HAP-1 (cell line): ENCODE measurements around the gene SLC35E1.
"Not testable (repeated sequence)": the region's sequence is repeated elsewhere in the genome, so short reads cannot be mapped to it uniquely, and the experiment has no call there.

ENCODE experiments used
- DNase-seq, 2 experiments: peaks; one replicate each; pipeline ENCODE4 v3.0.0-alpha.2; 2016 to 2020; ENCODE audit warnings: low spot score in 2 of 2
- H3K27me3 ChIP-seq: fragments of 250-450 bp; sonication (Bioruptor Pico); 2 replicates; pipeline ENCODE4 v1.5.1; 2020; ENCODE audit warnings: low read depth, mild to moderate bottlenecking, moderate library complexity
- H3K36me3 ChIP-seq: fragments of 250-450 bp; sonication (Bioruptor Pico); replicated peaks from 2 replicates; pipeline ENCODE4 v1.5.1; 2020; ENCODE audit warnings: mild to moderate bottlenecking
- H3K4me1 ChIP-seq: fragments of 250-450 bp; sonication (Bioruptor Pico); 2 replicates; pipeline ENCODE4 v1.5.1; 2020; ENCODE audit warnings: mild to moderate bottlenecking
- H3K4me3 ChIP-seq: fragments of 250-450 bp; sonication (Bioruptor Pico); 2 replicates; pipeline ENCODE4 v1.5.1; 2020; ENCODE audit warnings: mild to moderate bottlenecking, moderate library complexity
- H3K9me3 ChIP-seq: fragments of 250-450 bp; sonication (Bioruptor Pico); 2 replicates; pipeline ENCODE4 v1.5.1; 2020; ENCODE audit warnings: mild to moderate bottlenecking, moderate library complexity
- in situ Hi-C: fragments of 300-500 bp; cut with MboI; formaldehyde crosslinking; loops from 3 replicates; pipeline ENCODE4 v1.14.3; 2020; ENCODE audit warnings: low sequenced_read_pairs, inconsistent platforms, mixed read lengths

SLC35E1 gene

DNA sequence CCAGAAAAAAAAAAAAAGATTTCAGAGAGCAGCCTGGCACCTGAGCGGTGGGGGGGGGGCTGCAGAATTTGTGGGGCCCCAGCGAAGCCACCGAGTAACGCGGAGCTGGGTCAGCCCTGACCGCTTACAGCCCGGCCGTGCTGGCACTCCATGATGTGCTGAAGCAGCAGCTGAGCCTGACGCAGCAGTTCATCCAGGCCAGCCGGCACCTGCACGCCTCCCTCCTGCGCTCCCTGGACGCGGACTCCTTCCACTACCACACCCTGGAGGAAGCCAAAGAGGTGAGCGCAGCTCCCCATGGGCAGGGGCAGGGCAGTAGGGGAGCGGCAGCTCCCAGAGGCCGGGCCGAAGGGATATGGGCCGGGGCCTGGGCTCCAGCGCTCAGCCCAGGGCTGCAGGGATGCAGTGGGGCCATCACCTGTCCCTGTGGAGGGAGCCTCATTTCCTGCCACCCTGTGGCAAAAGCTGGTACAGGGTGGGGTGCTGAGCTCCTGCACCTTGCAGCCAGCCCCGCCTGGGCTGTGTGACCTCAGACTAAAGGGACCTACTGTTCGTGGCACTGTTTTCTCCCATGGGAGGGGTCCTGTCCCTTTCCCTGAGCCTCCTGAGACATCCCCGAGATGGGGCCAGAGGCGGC, 57.7 kb downstream of the SLC35E1 start:
- no peaks in the 10 kb centered on the region for H3K9me3 ChIP-seq
- H3K4me3 ChIP-seq: no peak overlapping the region
- H3K4me1 ChIP-seq: no peaks in the 10 kb centered on the region
- in situ Hi-C loops: no loop called here
- no peaks in the 10 kb centered on the region for H3K27me3 ChIP-seq
- H3K36me3 ChIP-seq: peaks cover 33% of the 10 kb centered on the region
- DNase-seq: no peak

DNA sequence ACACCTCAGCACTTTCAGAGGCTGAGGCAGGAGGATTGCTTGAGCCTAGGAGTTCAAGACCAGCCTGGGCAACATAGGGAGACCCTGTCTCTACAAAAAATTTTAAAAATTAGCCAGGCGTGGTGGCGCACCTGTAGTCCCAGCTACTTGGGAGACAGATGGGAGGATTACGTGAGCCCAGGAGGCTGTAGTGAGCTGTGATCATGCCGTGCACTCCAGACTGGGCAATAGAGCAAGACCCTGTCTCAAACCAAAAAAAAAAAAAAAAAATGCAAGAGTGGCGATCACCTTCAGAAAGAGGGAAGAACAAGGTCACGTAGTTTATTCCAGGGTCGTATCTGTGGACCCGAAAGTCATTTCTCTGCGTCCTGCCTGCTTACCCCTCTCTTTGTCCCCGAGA, 59.6 kb downstream of the SLC35E1 start:
- DNase-seq, in situ Hi-C loops, H3K4me1 ChIP-seq, H3K4me3 ChIP-seq, H3K27me3 ChIP-seq, H3K9me3 ChIP-seq: not testable (repeated sequence)
- peaks cover 18% of the 10 kb centered on the region for H3K36me3 ChIP-seq

DNA sequence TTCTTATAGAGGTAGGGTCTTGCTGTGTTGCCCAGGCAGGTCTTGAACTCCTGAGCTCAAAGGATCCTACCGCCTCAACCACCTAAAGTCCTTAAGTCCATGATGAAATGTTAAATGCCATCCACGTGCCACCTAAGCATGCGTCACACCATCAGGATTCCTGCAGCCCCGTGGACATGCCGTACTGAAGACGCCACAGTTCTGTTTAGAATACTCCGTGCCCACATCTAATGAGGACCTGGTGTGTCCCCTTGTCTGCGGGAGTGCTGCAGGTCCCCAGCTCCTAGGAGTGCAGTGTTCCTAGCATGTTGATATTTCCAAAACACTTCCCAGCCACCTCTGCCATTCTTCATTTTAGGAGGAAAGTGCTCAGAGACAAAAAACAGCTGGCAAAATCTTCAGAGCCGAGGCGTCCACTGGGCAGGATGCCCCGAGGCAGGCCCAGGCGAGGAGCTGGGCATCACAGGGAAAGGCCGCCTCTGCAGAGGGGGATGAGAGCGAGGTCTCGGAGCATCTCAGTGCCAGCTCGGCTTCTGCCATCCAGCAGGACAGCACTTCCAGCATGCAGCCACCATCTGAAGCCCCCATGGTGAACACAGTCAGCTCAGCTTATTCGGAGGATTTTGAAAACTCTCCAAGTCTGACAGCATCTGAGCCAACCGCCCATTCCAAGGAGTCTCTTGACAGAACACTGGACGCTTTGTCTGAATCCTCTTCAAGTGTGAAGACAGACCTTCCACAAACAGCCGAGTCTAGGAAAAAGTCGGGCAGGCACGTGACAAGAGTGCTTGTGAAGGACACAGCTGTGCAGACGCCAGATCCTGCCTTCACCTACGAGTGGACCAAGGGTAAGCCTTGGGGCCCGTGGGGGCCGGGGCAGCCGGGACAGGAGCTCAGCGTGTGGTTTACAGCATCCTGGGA, 62.8 kb downstream of the SLC35E1 start:
- no peaks in the 10 kb centered on the region for H3K9me3 ChIP-seq
- peaks cover 14% of the 10 kb centered on the region for H3K36me3 ChIP-seq
- DNase-seq: no peak
- H3K4me3 ChIP-seq: no peak overlapping the region
- in situ Hi-C loops: no loop called here
- H3K27me3 ChIP-seq: no peaks in the 10 kb centered on the region
- H3K4me1 ChIP-seq: no peaks in the 10 kb centered on the region

DNA sequence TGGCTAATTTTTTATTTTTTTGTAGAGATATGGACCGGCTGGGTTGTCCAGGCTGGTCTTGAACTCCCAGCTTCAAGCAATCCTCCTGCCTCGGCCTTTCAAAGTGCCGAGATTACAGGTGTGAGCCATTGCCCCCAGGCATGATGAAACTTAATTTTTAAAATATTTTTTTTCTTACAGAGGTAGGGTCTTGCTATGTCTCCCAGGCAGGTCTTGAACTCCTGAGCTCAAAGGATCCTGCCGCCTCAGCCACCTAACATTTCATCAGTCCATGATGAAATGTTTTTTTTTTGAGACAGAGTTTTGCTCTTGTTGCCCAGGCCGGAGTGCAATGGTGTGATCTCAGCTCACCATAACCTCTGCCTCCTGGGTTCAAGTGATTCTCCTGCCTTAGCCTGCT, 63.7 kb downstream of the SLC35E1 start:
- H3K27me3 ChIP-seq: no peaks in the 10 kb centered on the region
- H3K36me3 ChIP-seq: peaks cover 15% of the 10 kb centered on the region
- no peaks in the 10 kb centered on the region for H3K9me3 ChIP-seq
- no peak for DNase-seq
- no peak overlapping the region for H3K4me3 ChIP-seq
- in situ Hi-C loops: no loop called here
- no peaks in the 10 kb centered on the region for H3K4me1 ChIP-seq

DNA sequence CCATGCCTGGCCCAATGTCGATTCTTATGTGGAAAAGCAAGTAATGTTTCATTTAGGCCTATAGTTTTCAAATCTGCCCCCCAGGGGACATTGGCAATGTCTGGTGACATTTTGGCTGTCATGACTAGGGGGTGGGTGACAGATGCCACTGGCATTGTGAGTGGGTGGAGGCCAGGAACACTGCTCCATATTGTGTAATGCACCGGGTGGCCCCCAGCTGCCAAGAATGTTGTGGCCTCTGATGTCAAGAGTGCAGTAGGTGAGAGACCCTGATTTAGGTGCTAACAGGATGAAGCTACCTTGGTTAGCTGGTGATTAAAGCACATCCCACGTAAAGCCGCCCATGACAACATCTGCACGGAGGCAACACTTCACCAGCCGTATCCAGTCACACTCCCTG, 65.3 kb downstream of the SLC35E1 start:
- in situ Hi-C loops: no loop called here
- no peaks in the 10 kb centered on the region for H3K27me3 ChIP-seq
- no peak overlapping the region for H3K4me3 ChIP-seq
- H3K4me1 ChIP-seq: no peaks in the 10 kb centered on the region
- no peaks in the 10 kb centered on the region for H3K9me3 ChIP-seq
- peaks cover 18% of the 10 kb centered on the region for H3K36me3 ChIP-seq
- no peak for DNase-seq

DNA sequence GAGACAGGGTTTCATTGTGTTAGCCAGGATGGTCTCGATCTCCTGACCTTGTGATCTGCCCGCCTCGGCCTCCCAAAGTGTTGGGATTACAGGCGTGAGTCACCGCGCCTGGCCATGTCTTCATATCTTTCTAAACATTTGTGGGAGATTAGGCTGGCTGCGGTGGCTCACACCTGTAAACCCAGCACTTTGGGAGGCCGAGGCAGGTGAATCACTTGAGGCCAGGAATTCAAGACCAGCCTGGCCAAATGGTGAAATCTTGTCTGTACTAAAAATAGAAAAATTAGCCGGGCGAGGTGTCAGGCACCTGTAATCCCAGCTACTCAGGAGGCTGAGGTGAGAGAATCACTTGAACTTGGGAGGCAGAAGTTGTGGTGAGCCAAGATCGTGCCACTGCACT, 66.1 kb downstream of the SLC35E1 start:
- H3K9me3 ChIP-seq, H3K4me1 ChIP-seq, in situ Hi-C loops, DNase-seq, H3K4me3 ChIP-seq, H3K27me3 ChIP-seq: not testable (repeated sequence)
- peaks cover 18% of the 10 kb centered on the region for H3K36me3 ChIP-seq

DNA sequence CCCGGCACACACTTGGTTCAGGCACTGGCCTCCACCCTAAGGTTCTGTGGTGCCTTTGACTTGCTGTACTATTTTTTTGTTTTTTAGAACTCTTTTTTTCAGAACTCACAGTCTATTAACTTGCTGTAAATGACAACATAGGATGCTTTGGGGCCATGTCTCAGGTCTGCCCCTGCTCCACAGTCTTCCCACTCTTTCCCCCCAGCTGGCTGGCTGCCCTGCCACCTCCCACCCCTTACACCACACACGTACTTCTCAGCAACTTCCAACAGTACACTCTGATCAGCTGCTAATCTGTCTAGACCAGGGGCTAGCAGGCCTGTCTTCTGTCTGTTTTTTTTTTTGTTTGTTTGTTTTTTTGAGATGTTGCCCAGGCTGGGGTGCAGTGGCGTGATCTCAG, 67.9 kb downstream of the SLC35E1 start:
- H3K36me3 ChIP-seq: peaks cover 11% of the 10 kb centered on the region
- in situ Hi-C loops: no loop called here
- no peaks in the 10 kb centered on the region for H3K27me3 ChIP-seq
- no peaks in the 10 kb centered on the region for H3K4me1 ChIP-seq
- H3K4me3 ChIP-seq: no peak overlapping the region
- DNase-seq: no peak
- no peaks in the 10 kb centered on the region for H3K9me3 ChIP-seq
